HG02981 (cell line): ENCODE results near the gene NADK2.

Experiments used
- ATAC-seq: cut with Tn5 transposase; IDR thresholded peaks from one replicate; pipeline ENCODE4 v1.9.1; 2021; ENCODE audit warnings: mild to moderate bottlenecking, moderate library complexity; ENCODE audit not compliant: unreplicated experiment

Gene NADK2

DNA sequence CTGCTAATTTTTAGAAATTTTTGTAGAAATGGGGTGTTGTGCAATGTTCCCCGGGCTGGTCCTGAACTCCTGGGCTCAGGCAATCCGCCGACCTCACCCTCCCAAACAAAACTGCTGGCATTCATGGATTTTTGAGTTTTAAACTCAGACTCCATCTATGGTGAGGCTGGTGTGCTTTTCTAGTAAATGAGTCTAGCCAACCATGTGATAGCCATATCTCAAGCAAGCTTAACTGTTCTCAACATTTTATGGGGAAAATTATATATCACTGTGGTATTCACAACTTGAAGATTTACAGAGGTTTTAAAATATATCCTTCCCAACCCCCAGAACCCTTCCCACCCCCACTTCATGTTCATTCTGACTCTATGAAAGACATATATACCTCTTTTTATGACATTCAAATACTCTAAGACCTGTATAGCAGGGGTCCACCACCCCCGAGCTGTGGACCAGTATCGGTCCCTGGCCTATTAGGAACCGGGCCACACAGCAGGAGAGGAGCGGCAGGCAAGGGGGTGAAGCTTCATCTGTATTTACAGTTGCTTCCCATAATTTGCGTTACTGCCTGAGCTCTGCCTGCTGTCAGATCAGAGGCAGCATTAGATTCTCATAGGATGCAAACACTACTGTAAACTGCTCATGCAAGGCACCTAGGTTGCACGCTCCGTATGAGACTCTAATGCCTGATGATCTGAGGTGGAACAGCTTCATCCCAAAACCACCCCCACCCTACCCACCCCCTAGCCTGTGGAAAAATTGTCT lies 4.5 kb upstream of the NADK2 start:
- no peak for ATAC-seq

- ATAC-seq = no peak
Observed at GRCh38 chr5:36244076-36244475, 2.4 kb upstream of the NADK2 start.

GRCh38 chr5:36243653-36244052 lies 1.9 kb upstream of the NADK2 start:
- ATAC-seq = no peak

GRCh38 chr5:36242534-36243485 lies 1.1 kb upstream of the NADK2 start:
- ATAC-seq = no peak

GRCh38 chr5:36240779-36241630 lies 720 bp downstream of the NADK2 start:
- ATAC-seq = peak; percentile 17

DNA sequence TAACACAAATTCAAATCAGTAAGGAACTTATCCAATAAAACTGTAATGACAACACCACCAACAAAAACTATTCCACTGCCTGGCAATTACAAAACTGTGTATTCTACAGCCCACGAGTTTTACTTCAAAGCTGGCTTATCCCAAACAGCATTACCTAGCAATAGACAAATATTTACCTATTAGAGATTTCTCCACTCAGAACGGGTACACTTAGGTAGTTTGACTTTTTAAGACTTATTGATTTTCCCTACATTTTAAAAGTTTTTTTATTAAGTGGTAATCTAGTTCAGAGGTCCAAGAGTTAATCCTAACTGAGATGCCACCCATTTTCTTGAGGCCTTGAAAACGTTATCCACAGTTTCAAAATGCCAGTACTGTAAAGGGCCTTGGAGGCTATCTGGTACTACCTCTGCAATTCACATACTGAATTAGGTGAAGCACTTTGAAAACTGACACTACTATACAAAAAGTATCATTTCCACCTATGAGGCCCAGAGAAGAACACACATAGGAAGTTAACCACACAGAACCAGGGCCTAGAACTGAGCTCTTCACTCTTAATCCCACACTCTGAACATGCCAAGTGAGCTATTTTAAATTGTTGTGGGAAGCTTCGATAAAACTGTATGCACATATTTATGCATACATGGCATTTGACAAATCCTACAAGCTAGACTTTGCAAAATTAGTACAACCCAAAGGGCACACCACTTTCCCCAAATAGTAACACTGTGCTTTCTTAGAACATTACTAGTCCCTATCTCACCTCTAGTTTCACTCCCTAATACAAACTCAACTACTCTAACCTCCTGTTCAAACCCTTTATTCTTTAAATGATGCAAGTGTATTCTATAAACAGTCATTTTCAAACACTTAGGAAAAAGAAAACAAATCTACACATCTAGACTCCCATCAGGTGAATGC lies 2.1 kb downstream of the NADK2 start:
- ATAC-seq = no peak

- no peak for ATAC-seq
Observed at GRCh38 chr5:36238502-36239295, 3.0 kb downstream of the NADK2 start.

- no peak for ATAC-seq
Observed at GRCh38 chr5:36237751-36238150, 4.0 kb downstream of the NADK2 start.

GRCh38 chr5:36236801-36237200 lies 4.9 kb downstream of the NADK2 start:
- no peak for ATAC-seq

DNA sequence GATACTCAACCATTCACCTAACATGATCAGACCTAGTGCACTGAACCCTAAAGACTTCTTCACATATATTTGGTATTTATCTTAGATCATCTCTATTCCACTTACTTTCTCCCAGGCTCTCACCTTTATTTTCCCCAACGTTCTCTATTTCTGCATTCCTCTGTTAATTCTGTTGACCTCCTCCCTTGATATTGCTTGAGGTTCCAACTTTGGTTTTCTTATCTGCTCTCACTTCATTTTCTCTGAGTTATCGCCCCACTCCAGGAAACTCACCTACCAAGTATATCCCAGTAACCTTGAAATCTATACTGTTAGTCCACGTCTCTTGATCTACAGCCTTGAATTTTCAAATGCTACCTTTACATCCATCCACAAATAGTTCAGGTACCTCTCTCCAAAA lies 9.2 kb downstream of the NADK2 start:
- no peak for ATAC-seq

DNA sequence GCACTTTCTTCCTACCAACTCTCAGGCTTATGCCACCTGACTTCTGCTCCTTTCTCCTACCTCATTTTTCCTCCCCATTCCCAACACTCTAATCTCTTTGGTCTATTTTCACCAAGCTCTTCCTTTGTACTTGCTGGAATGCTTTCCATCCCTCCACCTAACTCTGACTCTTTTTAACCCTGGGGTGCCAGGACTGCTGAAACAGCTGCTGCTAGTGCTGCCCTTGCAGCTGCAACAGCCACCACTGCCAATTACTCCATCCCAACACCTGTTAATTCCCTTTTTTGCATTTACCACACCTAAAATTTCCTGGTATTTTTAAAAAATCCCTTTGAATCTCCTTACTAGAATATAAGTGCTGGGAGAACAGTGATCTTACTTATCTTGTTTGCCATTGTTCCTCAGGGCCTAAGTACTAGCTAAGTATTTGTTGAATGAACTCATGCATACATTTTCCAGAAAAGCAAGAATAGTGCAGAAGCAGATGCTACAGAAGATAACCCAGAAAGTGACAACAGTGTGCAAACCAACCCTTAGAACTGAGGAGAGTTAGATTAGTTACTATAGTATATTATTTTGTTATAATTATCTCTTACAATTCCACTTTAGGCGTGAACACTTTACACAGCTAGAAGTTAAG lies 11.5 kb downstream of the NADK2 start:
- ATAC-seq = no peak

- no peak for ATAC-seq
Observed at GRCh38 chr5:36228505-36228904, 13.2 kb downstream of the NADK2 start.

- no peak for ATAC-seq
Observed at GRCh38 chr5:36227046-36227445, 14.7 kb downstream of the NADK2 start.

DNA sequence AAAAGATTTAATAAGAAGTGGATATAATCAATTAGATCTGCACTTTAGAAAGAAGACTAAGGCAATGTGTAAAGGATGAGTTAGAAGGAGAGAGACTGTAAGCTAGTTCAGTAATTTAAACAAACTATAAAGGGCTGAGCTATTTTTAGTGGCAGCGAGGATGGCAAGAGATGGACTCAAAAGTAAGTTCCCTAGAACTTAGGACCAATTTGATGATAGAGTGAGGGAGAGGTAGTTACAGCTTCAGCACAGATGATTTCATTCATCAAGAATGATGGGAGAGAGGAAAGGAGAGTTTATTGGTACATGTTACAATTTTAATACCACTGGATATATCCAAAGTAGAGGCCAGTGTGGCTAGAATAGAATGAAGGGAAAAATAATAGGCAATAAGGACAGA lies 19.1 kb downstream of the NADK2 start:
- no peak for ATAC-seq

- no peak for ATAC-seq
Observed at GRCh38 chr5:36217988-36218387, 23.7 kb downstream of the NADK2 start.

- no peak for ATAC-seq
Observed at GRCh38 chr5:36217567-36217966, 24.2 kb downstream of the NADK2 start.

- ATAC-seq = no peak
Observed at GRCh38 chr5:36215910-36216309, 25.8 kb downstream of the NADK2 start.

- no peak for ATAC-seq
Observed at GRCh38 chr5:36214436-36214835, 27.3 kb downstream of the NADK2 start.

- ATAC-seq = no peak
Observed at GRCh38 chr5:36209664-36210063, 32.1 kb downstream of the NADK2 start.
